HG02852 (cell line): ENCODE measurements around the gene SLC25A47.
"Not testable (repeated sequence)": the region's sequence is repeated elsewhere in the genome, so short reads cannot be mapped to it uniquely, and the experiment has no call there.

Source experiments
- ATAC-seq: cut with Tn5 transposase; IDR thresholded peaks from one replicate; pipeline ENCODE4 v1.9.1; 2021; ENCODE audit warnings: mild to moderate bottlenecking, moderate library complexity; ENCODE audit not compliant: unreplicated experiment

The SLC25A47 gene

GRCh38 chr14:100342826-100343225 lies 19.7 kb downstream of the SLC25A47 start:
- not testable (repeated sequence) for ATAC-seq

- not testable (repeated sequence) for ATAC-seq
Observed at GRCh38 chr14:100344657-100345056, 21.5 kb downstream of the SLC25A47 start.

- ATAC-seq, result no peak
Observed at GRCh38 chr14:100345711-100346110, 22.6 kb downstream of the SLC25A47 start.

- ATAC-seq, result no peak
Observed at GRCh38 chr14:100346306-100347091, 23.4 kb downstream of the SLC25A47 start.

GRCh38 chr14:100348253-100348729 lies 25.2 kb downstream of the SLC25A47 start:
- no peak for ATAC-seq

- ATAC-seq, result no peak
Observed at GRCh38 chr14:100348784-100349685, 25.9 kb downstream of the SLC25A47 start.

- no peak for ATAC-seq
Observed at GRCh38 chr14:100350276-100350926, 27.3 kb downstream of the SLC25A47 start.

- ATAC-seq, result no peak
Observed at GRCh38 chr14:100350986-100351385, 27.8 kb downstream of the SLC25A47 start.

- no peak for ATAC-seq
Observed at GRCh38 chr14:100358396-100358795, 35.3 kb downstream of the SLC25A47 start.

- ATAC-seq, result no peak
Observed at GRCh38 chr14:100359111-100359510, 36.0 kb downstream of the SLC25A47 start.

GRCh38 chr14:100359881-100360280 lies 36.7 kb downstream of the SLC25A47 start:
- no peak for ATAC-seq

GRCh38 chr14:100361626-100362025 lies 38.5 kb downstream of the SLC25A47 start:
- ATAC-seq, result no peak

- ATAC-seq, result no peak
Observed at GRCh38 chr14:100362311-100362927, 39.3 kb downstream of the SLC25A47 start.

- no peak for ATAC-seq
Observed at GRCh38 chr14:100363053-100363452, 39.9 kb downstream of the SLC25A47 start.

GRCh38 chr14:100364403-100364802 lies 41.3 kb downstream of the SLC25A47 start:
- no peak for ATAC-seq

GRCh38 chr14:100365741-100366140 lies 42.6 kb downstream of the SLC25A47 start:
- no peak for ATAC-seq

GRCh38 chr14:100369019-100369418 lies 45.9 kb downstream of the SLC25A47 start:
- ATAC-seq, result no peak

GRCh38 chr14:100370003-100370402 lies 46.9 kb downstream of the SLC25A47 start:
- ATAC-seq, result no peak

- ATAC-seq, result no peak
Observed at GRCh38 chr14:100371773-100372172, 48.6 kb downstream of the SLC25A47 start.

- ATAC-seq, result no peak
Observed at GRCh38 chr14:100372357-100373048, 49.4 kb downstream of the SLC25A47 start.
